Fibroblast of the aortic adventitia (primary cell): ENCODE data around the gene GSTM2. TPM values are rescaled to one million over a fixed set of nuclear protein-coding genes. Genes with fewer than 3 reads are reported as not detected.
A peak's percentile ranks its signal among the peaks of the same experiment; 100 is the strongest.

Source experiments
- DNase-seq: peaks from one replicate; pipeline ENCODE4 v3.0.0-alpha.2; 2010; ENCODE audit warnings: low read depth
- H3K4me3 ChIP-seq: 2 replicates; pipeline ENCODE4 v1.5.1; 2011; ENCODE audit warnings: low read depth, mild to moderate bottlenecking, control low read depth, low read length, moderate library complexity
- CTCF ChIP-seq: IDR thresholded peaks from 2 replicates; pipeline ENCODE4 v1.5.1; 2011; ENCODE audit warnings: mild to moderate bottlenecking, low read length, control low read depth, inconsistent platforms; ENCODE audit not compliant: insufficient read depth
- total RNA-seq: library from RNA; depleted of rRNA; stranded (reverse); fragments of >200 nt; gene quantifications from 2 replicates; pipeline ENCODE4 v1.2.3, GENCODE V29; 2012; ENCODE audit warnings: low replicate concordance

Gene GSTM2
- total RNA-seq, 1 donor: 27.7 TPM

- peak overlapping the region; percentile 96 for H3K4me3 ChIP-seq
- no peak for TF ChIP-seq CTCF
- no peak for DNase-seq
These were observed 46.3 kb upstream of the GSTM2 start for GRCh38 chr1:109621379-109622136.

GRCh38 chr1:109622137-109622892 lies 45.5 kb upstream of the GSTM2 start:
- peak overlapping the region; percentile 96 for H3K4me3 ChIP-seq

GRCh38 chr1:109622895-109623294 lies 45.0 kb upstream of the GSTM2 start:
- H3K4me3 ChIP-seq: peak overlapping the region; percentile 9
- DNase-seq: no peak
- no peak for TF ChIP-seq CTCF

More at GRCh38 chr1:109622137-109622892, 45.5 kb upstream of the GSTM2 start:
- TF ChIP-seq CTCF: no peak
- no peak for DNase-seq

- TF ChIP-seq CTCF: no peak
- H3K4me3 ChIP-seq: peak overlapping the region; percentile 44
- DNase-seq: peak; percentile 30
These were observed 44.2 kb upstream of the GSTM2 start for GRCh38 chr1:109623601-109624161.

- H3K4me3 ChIP-seq: peak overlapping the region; percentile 44
- TF ChIP-seq CTCF: no peak
- no peak for DNase-seq
These were observed 43.5 kb upstream of the GSTM2 start for GRCh38 chr1:109624201-109625010.

GRCh38 chr1:109625176-109625575 lies 42.7 kb upstream of the GSTM2 start:
- no peak for DNase-seq
- no peak for TF ChIP-seq CTCF
- no peak overlapping the region for H3K4me3 ChIP-seq
